IPS-15b (cell line): Measurements from ENCODE around the gene ZBED4.
A peak's percentile ranks its signal among the peaks of the same experiment; 100 is the strongest.
"Not testable (repeated sequence)": the region's sequence is repeated elsewhere in the genome, so short reads cannot be mapped to it uniquely, and the experiment has no call there.

ENCODE experiments used
- H3K27me3 ChIP-seq: one replicate; pipeline ENCODE4 v1.6.1; 2013; ENCODE audit warnings: low read length; ENCODE audit not compliant: control insufficient read depth, insufficient read depth
- H3K36me3 ChIP-seq: one replicate; pipeline ENCODE4 v1.6.1; 2013; ENCODE audit warnings: low read length; ENCODE audit not compliant: control insufficient read depth, insufficient read depth
- H3K4me1 ChIP-seq: one replicate; pipeline ENCODE4 v1.6.1; 2013; ENCODE audit warnings: mild to moderate bottlenecking, low read length; ENCODE audit not compliant: control insufficient read depth, insufficient read depth
- H3K4me3 ChIP-seq: one replicate; pipeline ENCODE4 v1.5.1; 2013; ENCODE audit warnings: low read depth, low read length
- H3K9ac ChIP-seq: one replicate; pipeline ENCODE4 v1.6.1; 2013; ENCODE audit warnings: low read depth, mild to moderate bottlenecking, low read length
- H3K9me3 ChIP-seq: one replicate; pipeline ENCODE4 v1.6.1; 2013; ENCODE audit warnings: mild to moderate bottlenecking, low read length; ENCODE audit not compliant: control insufficient read depth, insufficient read depth

The ZBED4 gene

GRCh38 chr22:49817359-49817758 lies 36.3 kb upstream of the ZBED4 start:
- no peaks in the 10 kb centered on the region for H3K9me3 ChIP-seq
- H3K4me1 ChIP-seq = no peaks in the 10 kb centered on the region
- no peak overlapping the region for H3K4me3 ChIP-seq
- H3K36me3 ChIP-seq = peaks cover 26% of the 10 kb centered on the region
- no peaks in the 10 kb centered on the region for H3K27me3 ChIP-seq
- no peak overlapping the region for H3K9ac ChIP-seq

- Histone ChIP-seq H3K4me1 (no peaks in the 10 kb centered on the region), H3K27me3 (no peaks in the 10 kb centered on the region), H3K36me3 (peaks cover 49% of the 10 kb centered on the region), H3K4me3 (no peak overlapping the region), H3K9ac (no peak overlapping the region), H3K9me3 (no peaks in the 10 kb centered on the region)
Observed at GRCh38 chr22:49820984-49821383, 32.7 kb upstream of the ZBED4 start.

DNA sequence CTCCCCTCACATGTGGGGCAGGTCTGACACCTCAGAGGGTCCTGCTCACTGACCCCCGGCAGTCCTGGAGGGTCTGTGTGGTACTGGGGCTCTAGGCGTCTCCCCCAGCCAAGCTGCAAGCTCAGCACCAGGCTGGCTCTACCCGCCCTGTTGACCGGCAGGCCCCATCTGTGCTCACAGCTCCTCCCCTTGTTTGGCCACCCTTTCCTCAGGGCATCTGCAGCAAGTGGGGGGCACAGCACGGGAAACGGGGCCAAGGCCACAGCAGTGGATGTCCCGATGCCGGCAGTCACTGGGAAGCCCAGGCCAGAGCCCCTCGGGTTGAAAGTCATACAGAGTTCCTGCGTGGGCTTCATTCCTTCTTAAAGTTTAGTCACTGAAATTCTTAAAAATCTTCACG lies 31.9 kb upstream of the ZBED4 start:
- H3K9me3 ChIP-seq, H3K4me1 ChIP-seq, H3K27me3 ChIP-seq, H3K9ac ChIP-seq, H3K4me3 ChIP-seq: not testable (repeated sequence)
- peaks cover 49% of the 10 kb centered on the region for H3K36me3 ChIP-seq

DNA sequence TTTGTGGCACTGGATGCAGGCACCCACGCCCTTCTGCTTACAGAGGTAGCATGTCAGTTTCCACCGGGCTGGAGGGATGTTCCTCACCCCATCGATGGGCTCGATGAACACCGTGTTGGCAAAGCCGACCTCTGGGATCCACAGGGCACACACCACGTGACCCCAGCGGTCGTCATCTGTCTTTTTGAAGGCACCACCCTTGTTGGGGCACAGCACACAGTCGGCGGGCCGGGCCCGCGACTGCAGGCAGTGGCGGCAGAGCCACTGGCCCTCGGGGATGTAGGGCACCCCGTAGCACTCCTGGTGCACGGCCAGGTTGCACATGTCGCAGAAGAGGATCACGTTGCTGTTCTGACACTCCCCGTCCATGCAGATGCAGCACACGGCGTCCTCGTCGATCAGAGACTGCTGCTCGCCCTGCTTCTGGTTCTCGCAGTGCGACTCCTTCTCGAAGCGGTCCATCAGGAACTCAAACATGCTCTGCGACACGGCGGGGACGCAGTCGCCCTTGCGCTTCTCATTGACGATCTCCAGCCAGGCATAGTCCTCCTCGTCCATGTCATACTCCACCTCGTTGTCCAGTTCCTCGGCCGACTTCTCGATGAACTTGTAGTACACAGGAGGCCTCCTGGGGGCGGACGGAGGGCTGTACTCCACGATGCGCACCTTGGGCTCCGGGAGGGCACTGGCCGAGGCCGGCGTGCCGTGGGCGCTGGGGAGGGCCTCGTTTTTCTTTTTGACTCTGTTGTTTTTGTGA lies 30.2 kb upstream of the ZBED4 start:
- peaks cover 40% of the 10 kb centered on the region for H3K36me3 ChIP-seq

DNA sequence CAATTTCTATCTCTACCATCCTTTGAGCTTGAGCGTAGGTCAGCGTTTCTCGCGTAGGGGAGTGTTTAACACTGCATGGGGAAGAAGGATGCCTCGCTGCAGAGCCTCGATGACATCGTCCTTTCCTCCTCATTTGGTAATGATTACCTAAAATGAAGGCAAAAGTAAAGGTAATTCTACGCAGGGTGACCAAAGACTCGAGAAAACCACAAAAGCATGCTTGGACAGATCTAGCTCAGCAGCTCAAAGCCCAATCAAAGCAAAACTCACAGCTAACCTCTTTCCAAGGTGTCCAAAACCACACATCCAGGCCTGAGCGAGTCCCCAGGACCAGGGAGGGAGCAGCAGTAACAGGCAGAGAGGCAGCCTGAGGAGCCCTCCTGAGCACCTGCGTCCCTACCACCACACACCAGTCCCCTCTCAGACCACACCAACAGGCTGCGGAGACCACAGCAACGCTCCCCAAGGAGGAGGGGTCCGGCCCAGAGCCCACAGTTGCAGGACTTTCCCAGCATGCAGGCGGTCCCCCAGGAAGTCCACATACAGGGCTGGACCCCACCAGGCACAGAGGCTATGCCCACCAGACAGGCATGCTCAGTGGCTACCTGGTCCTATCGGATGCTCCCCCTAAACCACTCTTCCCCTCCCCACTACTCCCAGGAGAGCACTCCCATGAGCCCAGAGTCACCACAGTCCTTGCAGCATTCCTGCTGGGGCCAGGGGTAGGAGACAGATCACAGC lies 29.3 kb upstream of the ZBED4 start:
- Histone ChIP-seq H3K27me3 (no peaks in the 10 kb centered on the region), H3K4me3 (no peak overlapping the region), H3K36me3 (peaks cover 40% of the 10 kb centered on the region), H3K9me3 (no peaks in the 10 kb centered on the region), H3K9ac (no peak overlapping the region), H3K4me1 (no peaks in the 10 kb centered on the region)

More for the DNA sequence above, 30.2 kb upstream of the ZBED4 start:
- Histone ChIP-seq H3K4me1 (no peaks in the 10 kb centered on the region), H3K9ac (no peak overlapping the region), H3K27me3 (no peaks in the 10 kb centered on the region), H3K4me3 (no peak overlapping the region), H3K9me3 (no peaks in the 10 kb centered on the region)

DNA sequence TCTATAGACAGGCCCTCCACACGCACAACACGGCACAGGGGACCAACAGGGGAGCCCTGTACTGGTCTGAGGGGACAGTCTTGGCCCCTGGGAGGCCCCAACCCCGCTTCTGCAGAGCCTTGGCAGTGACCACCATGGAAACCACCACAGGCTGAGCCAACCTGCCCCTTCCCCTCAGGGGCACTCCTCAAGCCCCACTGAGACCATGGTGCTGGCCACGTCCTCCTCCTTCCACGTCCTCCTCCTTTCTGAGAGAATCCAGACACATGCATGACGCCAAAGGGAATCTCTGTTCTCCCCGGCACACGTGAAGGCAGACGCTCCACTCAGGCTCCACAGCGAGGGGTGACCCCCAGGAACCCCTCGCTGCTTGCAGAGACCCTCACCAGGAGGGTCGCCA lies 28.7 kb upstream of the ZBED4 start:
- H3K36me3 ChIP-seq = peaks cover 40% of the 10 kb centered on the region
- no peak overlapping the region for H3K9ac ChIP-seq
- no peaks in the 10 kb centered on the region for H3K4me1 ChIP-seq
- no peak overlapping the region for H3K4me3 ChIP-seq
- H3K9me3 ChIP-seq = no peaks in the 10 kb centered on the region
- no peaks in the 10 kb centered on the region for H3K27me3 ChIP-seq

- H3K27me3 ChIP-seq = no peaks in the 10 kb centered on the region
- H3K9me3 ChIP-seq = no peaks in the 10 kb centered on the region
- peaks cover 36% of the 10 kb centered on the region for H3K36me3 ChIP-seq
- no peak overlapping the region for H3K4me3 ChIP-seq
- H3K9ac ChIP-seq = no peak overlapping the region
- H3K4me1 ChIP-seq = no peaks in the 10 kb centered on the region
Observed at GRCh38 chr22:49825436-49825835, 28.2 kb upstream of the ZBED4 start.

DNA sequence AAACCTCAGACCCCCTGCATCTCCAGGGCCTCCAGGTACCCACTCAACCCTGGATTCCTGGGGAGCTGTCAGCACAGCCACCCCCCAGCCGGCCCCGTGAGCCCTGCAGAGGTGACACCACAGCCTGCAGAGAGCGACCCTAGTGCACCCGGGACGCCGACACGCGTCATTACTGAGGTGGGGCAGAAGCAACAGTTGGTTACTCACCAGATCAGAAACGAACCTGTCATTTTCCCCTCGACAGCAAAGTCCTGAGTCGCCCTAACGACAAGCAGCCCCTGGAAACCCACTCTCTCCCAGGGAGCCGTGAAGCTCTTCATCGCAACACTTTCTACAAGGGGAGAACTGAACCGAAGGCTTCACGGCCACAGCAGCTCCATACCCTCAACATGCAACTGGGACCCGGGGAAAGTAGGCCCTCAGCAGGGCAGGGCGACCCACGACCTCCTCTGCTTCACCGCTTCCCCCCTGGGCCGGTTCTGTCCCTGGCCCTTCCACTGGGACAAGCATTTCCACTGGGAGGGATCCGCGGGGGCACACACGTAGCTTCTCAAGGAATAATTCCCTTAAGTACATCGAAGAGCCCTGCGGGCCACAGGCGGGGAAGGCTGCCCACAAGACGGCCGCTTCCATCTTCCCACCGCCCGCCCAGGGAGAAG lies 27.6 kb upstream of the ZBED4 start:
- Histone ChIP-seq H3K4me3 (peak overlapping the region; percentile 58), H3K36me3 (peaks cover 29% of the 10 kb centered on the region), H3K9me3 (no peaks in the 10 kb centered on the region), H3K9ac (peak overlapping the region; percentile 54), H3K4me1 (no peaks in the 10 kb centered on the region), H3K27me3 (no peaks in the 10 kb centered on the region)

DNA sequence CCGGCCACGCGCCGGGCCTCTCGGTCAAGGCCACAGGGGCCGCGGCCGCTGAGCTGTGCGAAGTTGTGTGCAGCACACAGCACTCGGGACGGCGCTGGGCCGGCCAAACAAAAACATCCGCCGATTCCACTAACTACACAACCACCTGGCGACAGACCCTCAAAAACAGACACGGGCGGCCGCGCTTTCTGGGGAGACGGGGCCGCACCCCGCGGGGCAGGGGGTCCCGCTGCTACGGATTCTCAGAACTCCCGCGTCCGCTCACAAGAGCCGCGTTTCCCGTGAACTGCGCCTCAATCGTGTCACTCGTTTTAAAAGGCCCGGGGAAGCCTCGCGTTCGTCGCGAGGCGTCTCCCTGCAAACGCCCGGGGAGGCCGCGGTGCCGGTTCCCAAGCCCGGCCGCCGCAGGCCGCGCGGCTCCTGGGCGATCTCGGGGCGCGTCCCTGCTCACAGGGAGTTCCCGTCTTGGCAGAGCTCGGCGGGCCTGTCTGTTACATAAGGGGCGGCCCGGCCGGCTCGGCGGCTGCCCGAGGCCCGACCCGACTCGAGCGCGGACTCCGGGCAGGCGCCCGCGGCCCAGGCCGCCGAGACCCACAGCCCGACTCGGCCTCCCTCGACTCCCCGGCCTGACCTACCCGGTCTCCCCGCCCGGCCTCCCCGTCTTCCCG lies 26.9 kb upstream of the ZBED4 start:
- peak overlapping the region; percentile 58 for H3K4me3 ChIP-seq
- H3K27me3 ChIP-seq = no peaks in the 10 kb centered on the region
- peaks cover 28% of the 10 kb centered on the region for H3K36me3 ChIP-seq
- H3K9me3 ChIP-seq = peaks cover 3% of the 10 kb centered on the region
- peak overlapping the region; percentile 54 for H3K9ac ChIP-seq
- H3K4me1 ChIP-seq = no peaks in the 10 kb centered on the region

- Histone ChIP-seq H3K27me3 (no peaks in the 10 kb centered on the region), H3K4me3 (no peak overlapping the region), H3K36me3 (peaks cover 28% of the 10 kb centered on the region), H3K9ac (no peak overlapping the region), H3K4me1 (no peaks in the 10 kb centered on the region), H3K9me3 (peaks cover 3% of the 10 kb centered on the region)
Observed at GRCh38 chr22:49827271-49827852, 26.3 kb upstream of the ZBED4 start.

GRCh38 chr22:49827853-49828598 lies 25.6 kb upstream of the ZBED4 start, which contains the start of gene BRD1:
TSS of gene BRD1 (minus strand) at chr22:49827873. CDS start at chr22:49824317, 3,556 bp downstream.
- Histone ChIP-seq H3K9me3 (peaks cover 3% of the 10 kb centered on the region), H3K4me1 (no peaks in the 10 kb centered on the region), H3K27me3 (no peaks in the 10 kb centered on the region), H3K36me3 (peaks cover 22% of the 10 kb centered on the region), H3K9ac (peak within 1 kb of the TSS; percentile 54), H3K4me3 (peak within 1 kb of the TSS; percentile 58)
